ENCODE results near the gene SMARCD3. TPM values are rescaled to one million over a fixed set of nuclear protein-coding genes. Genes with fewer than 3 reads are reported as not detected.

Gene SMARCD3
- total RNA-seq, 1 experiment from 2014 or later, result 30.3 TPM

DNA sequence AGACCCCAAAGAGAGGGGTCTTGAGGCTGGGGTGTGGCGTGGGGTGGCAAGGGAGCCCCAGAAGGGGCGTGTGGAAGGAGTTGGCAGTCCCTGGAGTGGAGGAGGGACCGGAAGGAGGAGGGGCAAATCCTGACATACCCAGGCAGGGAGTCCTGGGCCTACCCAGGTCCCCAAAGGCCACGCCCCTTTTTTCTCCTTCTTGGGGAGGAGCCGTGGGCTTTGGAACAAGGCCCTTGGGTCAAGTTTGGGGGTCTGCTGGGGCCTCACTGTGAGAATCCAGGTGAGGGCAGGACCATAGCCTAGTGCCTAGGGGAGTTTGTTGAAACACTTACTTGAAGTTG lies 1.2 kb upstream of the SMARCD3 start:
- RAD21 ChIA-PET (ENCODE audit: low non-redundant PET in 1 of 2, low total read pairs in 2 of 2, uncharacterized antibody in 2 of 2, unreplicated experiment in 2 of 2), result no interaction called here
- ATAC-seq (peak; percentile 60), DNase-seq (ENCODE audit: low read depth, low spot score) (peak; percentile 48)
- Histone ChIP-seq H3K4me1 (ENCODE audit: control insufficient read depth in 1 of 2, insufficient read depth in 2 of 2, low read length in 2 of 2) (peaks cover 38 to 68% of the 10 kb centered on the region in 2 experiments), H2AFZ (ENCODE audit: low read depth, low read length, poor library complexity, severe bottlenecking) (no peak overlapping the region), H3K27me3 (ENCODE audit: insufficient read depth, low read length) (no peaks in the 10 kb centered on the region), H3K9me3 (ENCODE audit: control insufficient read depth in 1 of 2, insufficient read depth in 1 of 2, low read depth in 1 of 2, low read length in 2 of 2) (no peaks in the 10 kb centered on the region), H4K20me1 (ENCODE audit: insufficient read depth) (no peaks in the 10 kb centered on the region), H3K27ac (ENCODE audit: low read depth, low read length) (peak overlapping the region; percentile 79), H3K4me3 (replicated peaks in 1 of 2; ENCODE audit: low read depth in 1 of 2, low read length in 2 of 2) (peak overlapping the region; percentile 58 to 70), H3K4me2 (ENCODE audit: low read length) (peak overlapping the region; percentile 87), H3K9ac (ENCODE audit: low read length) (peak overlapping the region; percentile 69), H3K36me3 (ENCODE audit: control insufficient read depth in 1 of 2, insufficient read depth in 2 of 2, low read length in 2 of 2) (no peaks in the 10 kb centered on the region), H3K9me2 (ENCODE audit: insufficient read depth) (no peaks in the 10 kb centered on the region), H3K79me2 (ENCODE audit: insufficient read depth, low read length) (no peaks in the 10 kb centered on the region)
- BruUV-seq (replicated peaks), result no TSS peak
- TF ChIP-seq CBX3 (IDR thresholded peaks at IDR 0.05; ENCODE audit: low read depth), result no peak
- TF ChIP-seq POLR2AphosphoS5 (IDR thresholded peaks at IDR 0.05; ENCODE audit: low read depth, low read length), result 0 out of 2 replicates have a peak, but pooled peaks have one; percentile 25
- CTCF ChIA-PET, result no interaction called here
- POLR2A ChIA-PET, result no interaction called here
- intact Hi-C loops (cut with micrococcal nuclease), result loop anchor here (10.0 kb wide), 1 partner anchor 125 kb away; no protein-coding TSS in a partner anchor

DNA sequence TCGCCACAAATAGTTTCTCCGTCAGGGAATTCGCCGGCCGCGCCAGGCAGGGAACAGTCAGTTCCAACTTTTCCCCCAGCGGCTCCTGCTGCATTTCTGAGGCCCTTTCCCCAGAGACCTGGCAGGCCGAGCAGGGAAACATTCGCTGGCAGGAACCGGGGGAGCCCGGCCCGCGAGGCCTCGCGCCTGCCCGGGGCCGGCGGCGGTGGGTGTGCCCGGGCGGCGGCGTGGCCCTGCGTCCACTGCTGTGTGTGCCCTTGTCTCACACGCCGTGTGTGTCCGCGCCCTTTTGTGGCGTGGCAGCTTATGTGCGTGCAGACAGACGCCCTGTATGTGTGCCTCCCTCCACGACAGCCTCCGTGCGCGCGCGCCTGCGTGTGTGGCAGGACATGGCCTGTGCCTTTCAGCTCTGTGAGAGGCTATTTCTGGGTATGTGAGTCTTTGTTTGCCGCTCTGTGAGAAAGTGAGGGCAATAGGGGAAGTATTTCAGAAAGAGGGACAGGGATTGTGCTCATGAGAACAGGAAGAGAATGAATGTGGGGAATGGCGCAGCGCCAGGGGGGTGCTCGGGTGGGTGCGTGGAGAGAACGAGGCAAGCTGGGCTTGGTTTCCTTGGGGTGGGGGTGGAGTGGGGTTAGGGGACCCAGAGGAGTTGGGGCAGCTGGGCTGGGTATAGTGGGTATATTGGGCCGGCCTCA lies 689 bp upstream of the SMARCD3 start:
- POLR2A ChIA-PET, result interaction anchor here (0.7 kb wide), 1 partner anchor 187 kb away, joined by 4 read pairs; no protein-coding TSS in a partner anchor
- TF ChIP-seq CBX3 (IDR thresholded peaks at IDR 0.05; ENCODE audit: low read depth), result no peak
- no peak for TF ChIP-seq POLR2A (IDR thresholded peaks at IDR 0.05; ENCODE audit: borderline replicate concordance, extremely low read depth, insufficient read depth, insufficient read length)
- peak; percentile 84; the same call in 1 of the 2 replicates for TF ChIP-seq ZFX (IDR thresholded peaks at IDR 0.05)
- no peak for TF ChIP-seq REST (IDR thresholded peaks at IDR 0.05; ENCODE audit: low read depth)
- no peak for TF ChIP-seq JUND (IDR thresholded peaks at IDR 0.05)
- TF ChIP-seq SIN3A (IDR thresholded peaks at IDR 0.05; ENCODE audit: low read depth), result no peak

More for the DNA sequence above, 689 bp upstream of the SMARCD3 start:
- BruUV-seq (replicated peaks), result no TSS peak
- Histone ChIP-seq H3K9ac (ENCODE audit: low read length) (peak overlapping the region; percentile 69), H3K27me3 (ENCODE audit: insufficient read depth, low read length) (no peaks in the 10 kb centered on the region), H3K4me1 (ENCODE audit: control insufficient read depth in 1 of 2, insufficient read depth in 2 of 2, low read length in 2 of 2) (peaks cover 40 to 70% of the 10 kb centered on the region in 2 experiments), H3K9me2 (ENCODE audit: insufficient read depth) (no peaks in the 10 kb centered on the region), H3K27ac (ENCODE audit: low read depth, low read length) (peak overlapping the region; percentile 79), H3K36me3 (ENCODE audit: control insufficient read depth in 1 of 2, insufficient read depth in 2 of 2, low read length in 2 of 2) (no peaks in the 10 kb centered on the region), H3K4me2 (ENCODE audit: low read length) (peak overlapping the region; percentile 87), H3K4me3 (replicated peaks in 1 of 2; ENCODE audit: low read depth in 1 of 2, low read length in 2 of 2) (peak overlapping the region; percentile 58 to 70), H3K9me3 (ENCODE audit: control insufficient read depth in 1 of 2, insufficient read depth in 1 of 2, low read depth in 1 of 2, low read length in 2 of 2) (no peaks in the 10 kb centered on the region), H3K79me2 (ENCODE audit: insufficient read depth, low read length) (no peaks in the 10 kb centered on the region), H2AFZ (ENCODE audit: low read depth, low read length, poor library complexity, severe bottlenecking) (peak overlapping the region; percentile 8), H4K20me1 (ENCODE audit: insufficient read depth) (no peaks in the 10 kb centered on the region)
- intact Hi-C loops (cut with micrococcal nuclease), result loop anchor here (10.0 kb wide), 1 partner anchor 124 kb away; no protein-coding TSS in a partner anchor
- peak; percentile 41 for ATAC-seq
- CTCF ChIA-PET, result no interaction called here
- DNase-seq (ENCODE audit: low read depth, low spot score), result no peak
- RAD21 ChIA-PET (ENCODE audit: low non-redundant PET in 1 of 2, low total read pairs in 2 of 2, uncharacterized antibody in 2 of 2, unreplicated experiment in 2 of 2), result no interaction called here
